ENCODE data around the gene KAZN.

GRCh38 chr1:14732728-14733047 lies 134.2 kb downstream of the KAZN start:
- TF ChIP-seq, protein P1, sequence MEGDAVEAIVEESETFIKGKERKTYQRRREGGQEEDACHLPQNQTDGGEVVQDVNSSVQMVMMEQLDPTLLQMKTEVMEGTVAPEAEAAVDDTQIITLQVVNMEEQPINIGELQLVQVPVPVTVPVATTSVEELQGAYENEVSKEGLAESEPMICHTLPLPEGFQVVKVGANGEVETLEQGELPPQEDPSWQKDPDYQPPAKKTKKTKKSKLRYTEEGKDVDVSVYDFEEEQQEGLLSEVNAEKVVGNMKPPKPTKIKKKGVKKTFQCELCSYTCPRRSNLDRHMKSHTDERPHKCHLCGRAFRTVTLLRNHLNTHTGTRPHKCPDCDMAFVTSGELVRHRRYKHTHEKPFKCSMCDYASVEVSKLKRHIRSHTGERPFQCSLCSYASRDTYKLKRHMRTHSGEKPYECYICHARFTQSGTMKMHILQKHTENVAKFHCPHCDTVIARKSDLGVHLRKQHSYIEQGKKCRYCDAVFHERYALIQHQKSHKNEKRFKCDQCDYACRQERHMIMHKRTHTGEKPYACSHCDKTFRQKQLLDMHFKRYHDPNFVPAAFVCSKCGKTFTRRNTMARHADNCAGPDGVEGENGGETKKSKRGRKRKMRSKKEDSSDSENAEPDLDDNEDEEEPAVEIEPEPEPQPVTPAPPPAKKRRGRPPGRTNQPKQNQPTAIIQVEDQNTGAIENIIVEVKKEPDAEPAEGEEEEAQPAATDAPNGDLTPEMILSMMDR (IDR thresholded peaks at IDR 0.05), result no peak
- TF ChIP-seq POLR2A (IDR thresholded peaks at IDR 0.05), result no peak
- no peak for TF ChIP-seq POLR2AphosphoS5 (IDR thresholded peaks at IDR 0.05)
